HG02798 (cell line): ENCODE results near the gene POLR2E.

Experiments used
- ATAC-seq: cut with Tn5 transposase; IDR thresholded peaks from one replicate; pipeline ENCODE4 v1.9.1; 2021; ENCODE audit warnings: mild to moderate bottlenecking; ENCODE audit not compliant: unreplicated experiment, poor library complexity

POLR2E gene

GRCh38 chr19:1054102-1055027 is 40.8 kb downstream of the POLR2E start:
- no peak for ATAC-seq

- no peak for ATAC-seq
These were observed 41.7 kb downstream of the POLR2E start for GRCh38 chr19:1053176-1054101.

- ATAC-seq: no peak
These were observed 42.7 kb downstream of the POLR2E start for GRCh38 chr19:1052349-1052975.

- ATAC-seq: no peak
These were observed 43.4 kb downstream of the POLR2E start for GRCh38 chr19:1051791-1052190.

- no peak for ATAC-seq
These were observed 44.0 kb downstream of the POLR2E start for GRCh38 chr19:1050989-1051788.

- no peak for ATAC-seq
These were observed 45.4 kb downstream of the POLR2E start for GRCh38 chr19:1049800-1050199.

DNA sequence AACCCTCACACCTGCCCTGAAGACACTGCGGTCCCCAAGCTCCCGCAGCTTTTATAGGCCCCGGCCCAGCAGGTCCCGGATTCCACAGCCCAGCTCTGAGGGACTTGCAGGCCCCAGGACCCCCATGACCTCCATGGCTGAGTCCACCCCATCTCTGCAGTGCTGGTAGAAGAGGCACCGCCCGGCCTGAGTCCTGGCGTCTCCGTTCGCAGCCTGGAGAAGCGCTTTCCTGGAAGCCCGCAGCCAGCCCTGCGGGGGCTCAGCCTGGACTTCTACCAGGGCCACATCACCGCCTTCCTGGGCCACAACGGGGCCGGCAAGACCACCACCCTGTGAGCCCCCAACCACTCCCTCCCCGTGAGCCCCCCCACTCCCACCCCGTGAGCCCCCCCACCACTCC is 46.1 kb downstream of the POLR2E start:
- no peak for ATAC-seq

GRCh38 chr19:1047696-1048147 is 47.5 kb downstream of the POLR2E start:
- ATAC-seq: no peak

- no peak for ATAC-seq
These were observed 48.1 kb downstream of the POLR2E start for GRCh38 chr19:1046836-1047695.

DNA sequence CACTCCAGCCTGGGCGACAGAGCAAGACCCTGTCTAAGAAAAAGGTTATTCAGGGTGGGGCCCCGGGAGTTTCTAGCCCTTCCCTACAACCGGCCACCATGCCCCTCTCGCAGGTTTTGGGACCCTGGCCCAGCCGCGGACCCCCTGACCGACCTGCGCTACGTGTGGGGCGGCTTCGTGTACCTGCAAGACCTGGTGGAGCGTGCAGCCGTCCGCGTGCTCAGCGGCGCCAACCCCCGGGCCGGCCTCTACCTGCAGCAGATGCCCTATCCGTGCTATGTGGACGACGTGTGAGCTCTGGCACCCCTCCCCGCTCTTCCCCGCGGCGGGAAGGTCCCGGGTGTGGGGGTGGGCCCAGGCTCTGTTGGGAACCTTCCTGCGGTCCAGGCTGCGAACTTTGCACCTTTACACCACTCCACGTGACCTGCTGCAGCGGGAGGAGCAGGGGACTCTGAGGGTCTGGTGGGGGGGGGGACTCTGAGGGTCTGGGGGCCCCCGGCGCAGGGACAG is 49.0 kb downstream of the POLR2E start:
- ATAC-seq: no peak

DNA sequence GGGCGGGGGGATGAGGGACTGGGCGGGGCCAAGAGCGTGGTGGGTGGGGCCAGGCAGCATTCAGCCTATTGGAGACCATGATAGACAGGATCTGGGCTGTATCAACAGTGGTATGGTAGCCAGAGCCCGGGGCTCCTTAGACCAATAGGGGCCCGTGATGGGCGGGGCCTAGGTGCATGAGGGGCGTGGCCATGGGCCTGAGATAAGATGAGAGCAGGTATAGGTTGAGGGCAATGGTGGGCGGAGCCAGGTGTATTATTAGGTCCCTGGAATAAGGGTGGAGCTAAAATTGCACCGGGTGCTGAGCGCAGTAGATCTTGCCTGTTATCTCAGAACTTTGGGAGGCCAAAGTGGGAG is 50.0 kb downstream of the POLR2E start:
- ATAC-seq: peak; percentile 29

- no peak for ATAC-seq
These were observed 52.3 kb downstream of the POLR2E start for GRCh38 chr19:1042689-1043511.

GRCh38 chr19:1041835-1042685 is 53.1 kb downstream of the POLR2E start:
- ATAC-seq: no peak

DNA sequence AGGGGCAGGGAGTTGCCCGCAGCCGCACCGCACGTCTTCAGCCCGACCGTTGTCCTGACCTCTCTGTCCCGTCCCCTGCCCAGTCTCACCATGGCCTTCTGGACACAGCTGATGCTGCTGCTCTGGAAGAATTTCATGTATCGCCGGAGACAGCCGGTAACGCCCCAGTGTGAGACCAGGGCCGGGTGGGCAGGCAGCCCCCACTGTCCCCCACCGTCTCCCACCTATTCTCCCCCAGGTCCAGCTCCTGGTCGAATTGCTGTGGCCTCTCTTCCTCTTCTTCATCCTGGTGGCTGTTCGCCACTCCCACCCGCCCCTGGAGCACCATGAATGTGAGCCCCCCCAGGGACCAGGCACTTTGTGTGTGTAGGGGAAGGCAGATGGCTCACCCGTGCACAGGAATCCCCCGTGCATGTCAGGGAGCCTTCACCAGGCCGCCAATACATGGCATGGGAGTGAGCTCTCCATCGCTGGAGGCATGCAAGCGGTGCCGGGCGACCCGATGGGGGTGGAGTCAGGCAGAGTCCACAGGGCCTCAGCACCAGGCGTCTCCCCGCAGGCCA is 53.8 kb downstream of the POLR2E start:
- ATAC-seq: no peak

DNA sequence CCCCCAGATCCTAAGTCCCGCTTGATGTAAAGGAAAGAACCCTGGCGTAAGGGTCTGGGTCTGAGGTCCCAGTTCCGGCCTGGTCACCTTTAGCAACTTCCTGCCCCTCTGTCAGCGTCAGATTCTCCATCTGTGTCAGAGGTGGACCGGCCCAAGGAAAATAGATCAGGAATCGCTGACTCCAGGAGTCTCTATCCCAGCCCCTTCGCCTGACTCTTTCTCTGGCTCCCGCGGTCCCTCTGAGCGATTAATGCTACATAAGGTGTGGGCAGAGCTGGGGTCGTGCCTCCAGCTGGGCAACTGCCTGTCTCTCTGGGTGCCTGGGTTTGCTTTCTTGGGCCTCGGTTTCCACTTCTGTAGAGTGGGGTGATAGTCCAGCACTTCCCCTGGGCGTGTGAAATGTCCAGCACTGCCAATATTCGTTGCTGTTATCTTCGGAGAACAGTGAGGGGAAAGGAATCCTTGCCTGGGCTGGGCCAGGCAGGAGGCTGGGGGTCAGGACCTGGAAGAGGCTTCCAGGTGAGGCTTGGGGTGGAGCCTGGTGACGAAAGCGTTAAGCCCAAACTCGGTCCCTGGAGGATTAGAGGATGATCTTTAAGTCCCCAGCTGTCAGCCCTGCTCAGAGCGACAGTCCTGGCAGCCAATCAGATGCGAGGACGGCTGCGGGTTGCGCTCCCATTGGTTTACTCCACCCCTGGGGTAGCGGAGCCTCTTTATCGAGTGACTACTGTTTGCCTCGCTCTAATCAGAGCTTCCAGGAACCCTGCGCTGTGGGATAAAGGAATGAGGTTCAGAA is 54.5 kb downstream of the POLR2E start:
- peak; percentile 48 for ATAC-seq
